GM21529 (cell line): ENCODE data around the gene SLC5A10.
"Not testable (repeated sequence)": the region's sequence is repeated elsewhere in the genome, so short reads cannot be mapped to it uniquely, and the experiment has no call there.

Source experiments
- ATAC-seq: cut with Tn5 transposase; IDR thresholded peaks from one replicate; pipeline ENCODE4 v1.9.1; 2021; ENCODE audit not compliant: unreplicated experiment

SLC5A10 gene

GRCh38 chr17:19036186-19036585 is 84.2 kb downstream of the SLC5A10 start:
- not testable (repeated sequence) for ATAC-seq

GRCh38 chr17:19037547-19037946 is 85.6 kb downstream of the SLC5A10 start:
- ATAC-seq = not testable (repeated sequence)

- ATAC-seq = not testable (repeated sequence)
Observed at GRCh38 chr17:19038007-19038406, 86.0 kb downstream of the SLC5A10 start.

- not testable (repeated sequence) for ATAC-seq
Observed at GRCh38 chr17:19038730-19039129, 86.8 kb downstream of the SLC5A10 start.

GRCh38 chr17:19040350-19040749 is 88.4 kb downstream of the SLC5A10 start:
- ATAC-seq = not testable (repeated sequence)

GRCh38 chr17:19041871-19042270 is 89.9 kb downstream of the SLC5A10 start:
- not testable (repeated sequence) for ATAC-seq

- ATAC-seq = not testable (repeated sequence)
Observed at GRCh38 chr17:19042369-19042768, 90.4 kb downstream of the SLC5A10 start.

GRCh38 chr17:19043032-19043431 is 91.1 kb downstream of the SLC5A10 start:
- ATAC-seq = not testable (repeated sequence)

GRCh38 chr17:19044643-19045042 is 92.7 kb downstream of the SLC5A10 start:
- not testable (repeated sequence) for ATAC-seq

- not testable (repeated sequence) for ATAC-seq
Observed at GRCh38 chr17:19046782-19047375, 94.9 kb downstream of the SLC5A10 start, which contains the start of gene GRAP. TSS of gene GRAP (minus strand) at chr17:19046957. CDS start at chr17:19046926, 31 bp downstream.

- ATAC-seq = not testable (repeated sequence)
Observed at GRCh38 chr17:19047510-19047909, 95.5 kb downstream of the SLC5A10 start.

- not testable (repeated sequence) for ATAC-seq
Observed at GRCh38 chr17:19048826-19049225, 96.9 kb downstream of the SLC5A10 start.

- ATAC-seq = not testable (repeated sequence)
Observed at GRCh38 chr17:19055447-19055846, 103.5 kb downstream of the SLC5A10 start.

- ATAC-seq = peak; percentile 64
Observed at GRCh38 chr17:19062009-19062717, 110.2 kb downstream of the SLC5A10 start.

- ATAC-seq = peak; percentile 43
Observed at GRCh38 chr17:19062718-19063325, 110.9 kb downstream of the SLC5A10 start.

- not testable (repeated sequence) for ATAC-seq
Observed at GRCh38 chr17:19063326-19063956, 111.5 kb downstream of the SLC5A10 start.

- not testable (repeated sequence) for ATAC-seq
Observed at GRCh38 chr17:19064378-19064777, 112.4 kb downstream of the SLC5A10 start.

GRCh38 chr17:19070318-19071168 is 118.6 kb downstream of the SLC5A10 start:
- peak; percentile 83 for ATAC-seq
